ENCODE data around the gene EPHB4.

GRCh38 chr7:100839361-100839760 lies 12.0 kb upstream of the EPHB4 start:
- TF ChIP-seq CTCF (IDR thresholded peaks at IDR 0.05) (no peak), TCF7L2 (IDR thresholded peaks at IDR 0.05; ENCODE audit: low read depth, low read length) (no peak), SIN3A (IDR thresholded peaks at IDR 0.05; ENCODE audit: borderline replicate concordance, insufficient read depth, low read depth, low read length) (no peak), POLR2AphosphoS5 (IDR thresholded peaks at IDR 0.05; ENCODE audit: low read depth, low read length) (no peak)
- TF ChIP-seq, protein P1, sequence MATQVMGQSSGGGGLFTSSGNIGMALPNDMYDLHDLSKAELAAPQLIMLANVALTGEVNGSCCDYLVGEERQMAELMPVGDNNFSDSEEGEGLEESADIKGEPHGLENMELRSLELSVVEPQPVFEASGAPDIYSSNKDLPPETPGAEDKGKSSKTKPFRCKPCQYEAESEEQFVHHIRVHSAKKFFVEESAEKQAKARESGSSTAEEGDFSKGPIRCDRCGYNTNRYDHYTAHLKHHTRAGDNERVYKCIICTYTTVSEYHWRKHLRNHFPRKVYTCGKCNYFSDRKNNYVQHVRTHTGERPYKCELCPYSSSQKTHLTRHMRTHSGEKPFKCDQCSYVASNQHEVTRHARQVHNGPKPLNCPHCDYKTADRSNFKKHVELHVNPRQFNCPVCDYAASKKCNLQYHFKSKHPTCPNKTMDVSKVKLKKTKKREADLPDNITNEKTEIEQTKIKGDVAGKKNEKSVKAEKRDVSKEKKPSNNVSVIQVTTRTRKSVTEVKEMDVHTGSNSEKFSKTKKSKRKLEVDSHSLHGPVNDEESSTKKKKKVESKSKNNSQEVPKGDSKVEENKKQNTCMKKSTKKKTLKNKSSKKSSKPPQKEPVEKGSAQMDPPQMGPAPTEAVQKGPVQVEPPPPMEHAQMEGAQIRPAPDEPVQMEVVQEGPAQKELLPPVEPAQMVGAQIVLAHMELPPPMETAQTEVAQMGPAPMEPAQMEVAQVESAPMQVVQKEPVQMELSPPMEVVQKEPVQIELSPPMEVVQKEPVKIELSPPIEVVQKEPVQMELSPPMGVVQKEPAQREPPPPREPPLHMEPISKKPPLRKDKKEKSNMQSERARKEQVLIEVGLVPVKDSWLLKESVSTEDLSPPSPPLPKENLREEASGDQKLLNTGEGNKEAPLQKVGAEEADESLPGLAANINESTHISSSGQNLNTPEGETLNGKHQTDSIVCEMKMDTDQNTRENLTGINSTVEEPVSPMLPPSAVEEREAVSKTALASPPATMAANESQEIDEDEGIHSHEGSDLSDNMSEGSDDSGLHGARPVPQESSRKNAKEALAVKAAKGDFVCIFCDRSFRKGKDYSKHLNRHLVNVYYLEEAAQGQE (IDR thresholded peaks at IDR 0.05; ENCODE audit: insufficient read depth in 1 of 2, low read depth in 2 of 2, low read length in 1 of 2) = no peak

All from Panc1 (cell line).